ENCODE measurements around the gene CEBPA. TPM values are rescaled to one million over a fixed set of nuclear protein-coding genes. Genes with fewer than 3 reads are reported as not detected.

The CEBPA gene
- total RNA-seq, 2 experiments from 2014 or later: 0.84 to 1.4 TPM

DNA sequence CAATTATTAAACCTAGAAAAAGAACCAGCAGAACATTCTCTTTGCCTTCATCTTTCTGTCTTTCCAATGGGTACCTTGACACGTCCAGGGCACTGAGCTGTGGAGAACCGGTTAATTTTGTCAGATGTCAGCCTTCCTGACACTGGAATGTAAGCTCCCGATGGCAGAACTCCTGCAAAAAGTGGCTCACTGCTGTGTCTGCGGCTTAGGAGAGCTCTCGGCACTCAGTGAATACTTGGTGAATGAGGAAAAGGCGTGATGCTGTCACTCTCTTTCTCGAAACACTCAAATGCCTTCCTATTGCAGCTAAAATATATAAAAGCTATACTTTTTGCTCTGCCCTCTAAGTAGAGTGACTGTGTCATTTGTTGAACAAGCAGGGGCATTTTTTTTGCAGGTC lies 17.6 kb downstream of the CEBPA start:
- Mint-ChIP-seq H3K27me3 (peaks cover 5% of the 10 kb centered on the region), H3K27ac (no peak overlapping the region), H3K36me3 (ENCODE audit: low read depth) (no peaks in the 10 kb centered on the region), H3K4me3 (no peak overlapping the region), H3K9me3 (peaks cover 13% of the 10 kb centered on the region), H3K4me1 (ENCODE audit: low read depth) (peaks cover 7% of the 10 kb centered on the region)
- H3K4me3 ChIP-seq (ENCODE audit: low read length): no peak overlapping the region
- peaks cover 8 to 24% of the 10 kb centered on the region in 2 experiments for H3K9me3 ChIP-seq (ENCODE audit: control insufficient read depth in 1 of 2, insufficient read depth in 1 of 2, low read length in 2 of 2)
- ATAC-seq (ENCODE audit: poor library complexity) (no peak), DNase-seq (no peak)
- H3K27ac ChIP-seq (ENCODE audit: low read depth in 1 of 2, low read length in 2 of 2): no peak overlapping the region
- ChIA-PET CTCF (no interaction called here), POLR2A (no interaction called here)
- H3K27me3 ChIP-seq (ENCODE audit: control insufficient read depth in 1 of 2, insufficient read depth in 2 of 2, low read length in 2 of 2): peaks cover 0 to 3% of the 10 kb centered on the region in 2 experiments
- intact Hi-C loops (cut with DNase I, micrococcal nuclease): no loop called here
- H3K36me3 ChIP-seq (ENCODE audit: insufficient read depth, low read length): no peaks in the 10 kb centered on the region
- peaks cover 22% of the 10 kb centered on the region for H3K4me1 ChIP-seq (ENCODE audit: insufficient read depth, low read length)
- TF ChIP-seq, protein P1, sequence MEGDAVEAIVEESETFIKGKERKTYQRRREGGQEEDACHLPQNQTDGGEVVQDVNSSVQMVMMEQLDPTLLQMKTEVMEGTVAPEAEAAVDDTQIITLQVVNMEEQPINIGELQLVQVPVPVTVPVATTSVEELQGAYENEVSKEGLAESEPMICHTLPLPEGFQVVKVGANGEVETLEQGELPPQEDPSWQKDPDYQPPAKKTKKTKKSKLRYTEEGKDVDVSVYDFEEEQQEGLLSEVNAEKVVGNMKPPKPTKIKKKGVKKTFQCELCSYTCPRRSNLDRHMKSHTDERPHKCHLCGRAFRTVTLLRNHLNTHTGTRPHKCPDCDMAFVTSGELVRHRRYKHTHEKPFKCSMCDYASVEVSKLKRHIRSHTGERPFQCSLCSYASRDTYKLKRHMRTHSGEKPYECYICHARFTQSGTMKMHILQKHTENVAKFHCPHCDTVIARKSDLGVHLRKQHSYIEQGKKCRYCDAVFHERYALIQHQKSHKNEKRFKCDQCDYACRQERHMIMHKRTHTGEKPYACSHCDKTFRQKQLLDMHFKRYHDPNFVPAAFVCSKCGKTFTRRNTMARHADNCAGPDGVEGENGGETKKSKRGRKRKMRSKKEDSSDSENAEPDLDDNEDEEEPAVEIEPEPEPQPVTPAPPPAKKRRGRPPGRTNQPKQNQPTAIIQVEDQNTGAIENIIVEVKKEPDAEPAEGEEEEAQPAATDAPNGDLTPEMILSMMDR (IDR thresholded peaks at IDR 0.05): no peak

DNA sequence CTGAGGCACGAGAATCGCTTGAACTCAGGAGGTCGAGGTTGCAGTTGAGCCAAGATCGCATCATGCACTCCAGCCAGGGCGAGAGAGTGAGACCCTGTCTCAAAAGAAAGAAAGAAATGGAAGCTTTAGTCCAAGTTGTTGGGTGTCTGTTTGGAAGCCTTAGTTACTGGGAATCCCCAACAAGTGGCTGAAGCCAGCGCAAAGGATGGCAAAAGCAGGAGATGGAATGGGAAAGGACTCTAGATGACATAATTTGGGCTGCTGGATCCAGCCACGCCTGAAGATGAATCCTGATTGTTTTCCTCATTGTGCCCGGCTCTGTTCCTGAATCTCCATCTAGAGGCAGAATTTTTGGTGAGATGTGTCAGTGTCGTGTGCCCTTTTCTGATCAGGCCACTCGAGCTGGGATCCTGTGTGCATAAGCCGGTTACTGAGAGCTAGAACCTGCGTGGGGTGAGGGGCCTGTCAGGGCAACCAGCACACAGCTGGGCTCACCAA lies 18.1 kb downstream of the CEBPA start:
- peaks cover 7% of the 10 kb centered on the region for H3K4me1 Mint-ChIP-seq (ENCODE audit: low read depth)
- H3K36me3 Mint-ChIP-seq (ENCODE audit: low read depth): no peaks in the 10 kb centered on the region
- ChIA-PET CTCF (no interaction called here), POLR2A (no interaction called here)
- Histone ChIP-seq H3K9me3 (ENCODE audit: control insufficient read depth in 1 of 2, insufficient read depth in 1 of 2, low read length in 2 of 2) (peaks cover 4 to 18% of the 10 kb centered on the region in 2 experiments), H3K4me1 (ENCODE audit: insufficient read depth, low read length) (peaks cover 26% of the 10 kb centered on the region), H3K36me3 (ENCODE audit: insufficient read depth, low read length) (no peaks in the 10 kb centered on the region), H3K27me3 (ENCODE audit: control insufficient read depth in 1 of 2, insufficient read depth in 2 of 2, low read length in 2 of 2) (peaks cover 0 to 3% of the 10 kb centered on the region in 2 experiments), H3K27ac (ENCODE audit: low read depth in 1 of 2, low read length in 2 of 2) (no peak overlapping the region), H3K4me3 (ENCODE audit: low read length) (no peak overlapping the region)
- peaks cover 12% of the 10 kb centered on the region for H3K9me3 Mint-ChIP-seq
- intact Hi-C loops (cut with DNase I, micrococcal nuclease): no loop called here
- ATAC-seq (ENCODE audit: poor library complexity): no peak
- no peak for DNase-seq
- H3K27ac Mint-ChIP-seq: no peak overlapping the region
- TF ChIP-seq, protein P1 (IDR thresholded peaks at IDR 0.05): no peak
- H3K4me3 Mint-ChIP-seq: no peak overlapping the region
- H3K27me3 Mint-ChIP-seq: peaks cover 5% of the 10 kb centered on the region

DNA sequence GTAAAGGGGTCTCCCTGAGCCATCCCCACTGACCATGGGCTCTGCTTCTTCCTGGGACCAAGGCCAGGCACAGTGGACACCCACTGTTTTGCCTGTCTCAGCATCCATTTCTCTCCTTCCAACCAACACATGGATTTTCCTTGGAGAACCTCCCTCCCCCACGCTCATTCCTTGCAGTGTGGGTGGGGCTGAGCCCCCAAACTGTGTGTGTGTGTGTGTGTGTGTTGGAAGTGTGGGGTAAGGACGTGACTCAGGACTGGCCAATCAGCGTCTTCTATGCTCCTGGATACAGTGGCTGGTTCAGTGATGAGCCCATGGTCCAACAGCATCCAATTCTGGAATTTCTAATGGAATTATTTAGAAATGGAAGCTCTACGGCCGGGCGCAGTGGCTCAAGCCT lies 18.7 kb downstream of the CEBPA start:
- H3K27ac Mint-ChIP-seq: no peak overlapping the region
- ChIA-PET CTCF (no interaction called here), POLR2A (no interaction called here)
- H3K36me3 ChIP-seq (ENCODE audit: insufficient read depth, low read length): no peaks in the 10 kb centered on the region
- TF ChIP-seq, protein P1 (IDR thresholded peaks at IDR 0.05): no peak
- peaks cover 0 to 3% of the 10 kb centered on the region in 2 experiments for H3K27me3 ChIP-seq (ENCODE audit: control insufficient read depth in 1 of 2, insufficient read depth in 2 of 2, low read length in 2 of 2)
- intact Hi-C loops (cut with DNase I, micrococcal nuclease): no loop called here
- no peak overlapping the region for H3K4me3 Mint-ChIP-seq
- H3K9me3 ChIP-seq (ENCODE audit: control insufficient read depth in 1 of 2, insufficient read depth in 1 of 2, low read length in 2 of 2): peaks cover 4 to 13% of the 10 kb centered on the region in 2 experiments
- H3K36me3 Mint-ChIP-seq (ENCODE audit: low read depth): no peaks in the 10 kb centered on the region
- H3K4me1 ChIP-seq (ENCODE audit: insufficient read depth, low read length): peaks cover 26% of the 10 kb centered on the region
- no peak overlapping the region for H3K4me3 ChIP-seq (ENCODE audit: low read length)
- no peak for DNase-seq
- H3K9me3 Mint-ChIP-seq: peaks cover 5% of the 10 kb centered on the region
- ATAC-seq (ENCODE audit: poor library complexity): no peak
- no peak overlapping the region for H3K27ac ChIP-seq (ENCODE audit: low read depth in 1 of 2, low read length in 2 of 2)
- H3K27me3 Mint-ChIP-seq: peaks cover 5% of the 10 kb centered on the region
- peaks cover 7% of the 10 kb centered on the region for H3K4me1 Mint-ChIP-seq (ENCODE audit: low read depth)

Data from CD4-positive, alpha-beta T cell (primary cell).